Lower leg skin (tissue), 3 donors: ENCODE data around the gene CAMKMT.

Source experiments
- CTCF ChIP-seq, 3 donors: fragments of 450-650 bp; IDR thresholded peaks; one replicate each; pipeline ENCODE4 v1.5.1; 2016; ENCODE audit warnings: antibody characterized with exemption in 3 of 3, mild to moderate bottlenecking in 3 of 3, moderate library complexity in 2 of 3
- POLR2A ChIP-seq, 2 donors: fragments of 450-650 bp; IDR thresholded peaks; one replicate each; pipeline ENCODE4 v1.6.1; 2016 to 2017; ENCODE audit warnings: antibody characterized with exemption in 2 of 2, mild to moderate bottlenecking in 1 of 2, moderate library complexity in 1 of 2

- no peak for TF ChIP-seq CTCF (IDR thresholded peaks at IDR 0.05)
- TF ChIP-seq POLR2A (IDR thresholded peaks at IDR 0.05), result no peak
Measured at GRCh38 chr2:44682459-44682858, 320.7 kb downstream of the CAMKMT start.
